Midbrain (tissue), 1 donor: Measurements from ENCODE around the gene UBE2M.
"Not testable (repeated sequence)": the region's sequence is repeated elsewhere in the genome, so short reads cannot be mapped to it uniquely, and the experiment has no call there.

ENCODE experiments used
- DNase-seq: peaks from one replicate; lab custom pipeline; 2025; lab: John Stamatoyannopoulos, UW

The UBE2M gene

GRCh38 chr19:58558066-58558622 is at the start of gene UBE2M:
UBE2M (minus strand) TSS chr19:58558611; CDS start chr19:58558381, 230 bp downstream.
- no peak for DNase-seq

- DNase-seq = not testable (repeated sequence)
Observed at GRCh38 chr19:58607213-58607612, 48.8 kb upstream of the UBE2M start.

- DNase-seq = not testable (repeated sequence)
Observed at GRCh38 chr19:58606251-58606896, 48.0 kb upstream of the UBE2M start.

GRCh38 chr19:58586133-58586765 is 27.8 kb upstream of the UBE2M start:
- DNase-seq = no peak

DNA sequence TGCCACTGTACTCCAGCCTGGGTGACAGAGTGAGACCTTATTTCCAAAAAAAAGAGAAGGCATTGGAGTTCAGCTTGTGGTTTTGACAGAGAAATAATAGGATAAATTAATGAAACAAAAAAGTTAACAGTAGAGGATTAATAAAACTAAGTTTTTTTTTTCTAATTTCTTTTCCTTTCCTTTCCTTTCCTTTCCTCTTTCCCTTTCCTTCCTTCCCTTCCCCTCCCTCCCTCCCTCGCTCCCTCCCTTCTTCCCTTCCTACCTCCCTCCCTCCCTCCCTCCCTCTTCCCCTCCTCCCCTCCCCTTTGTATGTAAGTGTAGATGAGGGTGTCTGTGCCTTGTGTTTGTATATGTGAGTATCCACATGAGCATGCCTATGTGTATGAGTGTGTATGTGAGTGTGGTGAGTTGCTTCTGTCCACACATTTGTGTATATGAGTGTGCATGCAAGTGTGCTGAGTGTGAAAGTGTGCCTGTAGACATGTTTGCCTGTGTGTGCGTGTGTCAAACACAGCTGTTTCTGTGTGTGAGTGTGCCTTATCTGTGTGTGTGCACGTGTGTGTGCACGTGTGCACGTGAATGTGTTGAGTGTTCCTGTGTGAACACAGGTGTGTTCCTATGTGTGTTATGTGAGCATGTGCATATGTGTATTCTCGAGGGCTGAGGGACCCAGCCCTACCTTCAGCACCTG is 27.2 kb upstream of the UBE2M start:
- DNase-seq = no peak

DNA sequence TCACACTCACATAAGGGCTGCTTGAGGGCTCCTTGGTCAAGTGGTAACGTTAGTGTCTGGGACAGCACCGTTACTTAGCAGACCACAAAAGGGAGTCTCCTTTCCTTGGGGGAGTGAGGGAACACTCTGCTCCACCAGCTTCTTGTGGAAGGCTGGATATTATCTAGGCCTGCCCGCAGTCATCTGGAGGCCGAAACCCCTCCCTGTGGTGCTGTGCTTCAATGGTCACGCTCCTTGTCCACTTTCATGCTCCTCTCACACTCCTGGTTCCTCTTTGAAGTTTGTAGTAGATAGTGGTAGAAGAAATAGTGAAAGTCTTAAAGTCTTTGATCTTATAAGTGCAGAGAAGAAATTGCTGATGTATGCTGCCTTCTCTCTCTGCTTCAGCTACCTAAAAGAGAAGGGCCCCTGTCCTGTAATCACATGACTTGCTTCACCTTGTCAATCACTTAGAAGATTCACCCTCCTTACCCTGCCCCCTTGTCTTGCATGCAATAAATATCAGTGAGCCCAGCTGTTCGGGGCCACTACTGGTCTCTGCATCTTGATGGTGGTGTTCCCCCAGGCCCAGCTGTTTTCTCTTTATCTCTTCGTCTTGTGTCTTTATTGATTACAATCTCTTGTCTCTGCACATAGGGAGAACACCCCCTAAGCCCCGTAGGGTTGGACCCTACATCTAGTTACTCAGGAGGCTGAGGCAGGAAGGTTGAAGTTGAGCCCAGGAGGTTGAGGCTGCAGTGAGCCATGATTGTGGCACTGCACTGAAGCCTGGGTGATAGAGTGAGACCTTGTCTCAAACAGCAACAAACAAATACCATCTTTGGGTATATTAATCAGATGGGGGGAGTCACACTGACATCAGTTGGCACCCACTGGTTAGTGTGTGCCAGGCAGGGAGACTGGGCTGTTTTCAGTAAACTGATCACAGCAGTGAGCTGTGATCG is 26.4 kb upstream of the UBE2M start:
- no peak for DNase-seq

DNA sequence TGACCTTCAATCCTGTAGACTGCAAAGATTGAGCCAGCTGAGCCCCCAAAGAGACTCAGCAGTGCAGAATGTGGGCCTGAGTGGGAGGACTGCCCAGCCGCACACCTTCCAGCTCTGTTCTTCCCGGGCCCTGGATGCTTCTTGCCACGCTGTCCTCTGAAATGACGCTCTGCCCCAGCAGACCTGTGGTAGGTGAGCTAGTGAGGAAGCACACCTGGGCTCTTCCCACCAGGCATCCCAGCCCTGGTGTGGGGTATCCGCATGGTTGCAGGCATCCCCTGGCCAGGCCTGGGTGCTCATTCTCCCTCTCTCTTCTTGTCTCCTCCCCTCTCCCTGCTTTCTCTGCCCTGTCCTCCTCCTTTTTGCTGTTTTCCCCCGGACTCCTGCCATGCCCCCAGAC is 24.6 kb upstream of the UBE2M start:
- DNase-seq = no peak

- DNase-seq = no peak
Observed at GRCh38 chr19:58581227-58582141, 23.1 kb upstream of the UBE2M start.

GRCh38 chr19:58579473-58580142 is 21.2 kb upstream of the UBE2M start:
- DNase-seq = no peak

GRCh38 chr19:58578012-58578925 is 19.9 kb upstream of the UBE2M start:
- DNase-seq = no peak

- DNase-seq = not testable (repeated sequence)
Observed at GRCh38 chr19:58577581-58577980, 19.2 kb upstream of the UBE2M start.

DNA sequence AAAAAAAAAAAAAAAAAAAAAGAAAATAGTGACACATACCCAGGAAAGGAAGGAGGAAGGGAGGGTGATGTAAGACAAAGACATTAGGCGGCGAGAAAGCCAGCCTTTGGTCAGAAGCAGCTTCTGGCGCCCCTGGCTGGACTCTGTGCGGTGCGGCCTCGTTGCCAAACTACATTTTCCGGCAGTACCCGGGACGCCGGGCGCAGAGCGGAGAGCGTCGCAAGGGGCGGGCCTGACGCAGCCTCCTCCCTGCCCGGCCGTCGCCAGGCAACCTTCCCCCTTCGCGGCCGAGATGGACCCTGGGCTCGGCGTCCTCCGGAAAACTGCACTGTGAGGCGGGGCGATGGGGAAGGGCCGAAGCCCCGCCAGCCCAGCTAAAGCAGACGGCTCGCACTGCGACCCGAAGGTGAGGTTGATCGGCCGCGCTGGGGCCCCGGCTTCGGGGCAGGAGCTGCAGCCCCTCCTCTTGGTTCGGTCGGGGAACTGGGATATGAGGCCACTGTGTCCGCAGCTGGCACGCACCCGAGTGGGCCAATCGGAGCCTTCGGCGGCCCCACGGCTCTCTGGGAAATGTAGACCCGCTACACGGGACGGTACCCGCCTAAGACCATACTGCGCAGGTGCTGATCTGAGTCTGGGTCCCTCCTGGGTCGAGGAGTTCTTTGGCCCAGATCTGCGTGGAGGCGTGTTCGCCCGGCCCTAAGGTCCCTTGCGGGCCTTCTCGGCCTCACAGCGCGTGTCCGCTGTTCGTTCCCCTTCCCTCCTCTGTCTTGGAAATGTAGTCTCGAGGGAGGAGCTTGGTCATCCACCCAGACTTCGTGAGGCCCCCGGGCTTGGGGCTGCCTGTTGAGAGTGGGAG is 17.0 kb upstream of the UBE2M start:
- DNase-seq = no peak

DNA sequence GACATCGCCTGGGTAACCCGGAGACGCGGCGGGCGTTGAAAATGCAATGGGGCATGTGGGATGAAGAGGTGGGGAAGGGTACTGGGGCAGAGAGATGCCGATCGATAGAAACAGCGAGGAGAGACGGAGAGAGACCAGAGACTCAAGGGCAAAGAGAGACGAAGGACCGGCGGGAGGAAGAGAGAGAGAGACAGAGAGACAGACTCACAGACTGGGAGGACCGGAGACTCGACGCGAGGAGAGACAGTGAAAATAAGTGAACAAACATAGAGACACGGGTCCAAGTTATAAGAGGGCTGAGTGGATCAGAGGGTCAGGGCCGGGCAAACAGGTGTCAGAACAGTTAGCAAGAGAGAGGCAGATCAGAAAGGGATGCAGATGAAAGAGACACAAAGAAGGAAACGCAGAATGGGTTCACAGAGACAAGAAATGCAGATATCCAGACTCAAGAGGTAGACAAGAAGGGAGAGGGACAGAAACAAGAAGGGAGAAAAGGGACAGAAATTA is 15.3 kb upstream of the UBE2M start:
- DNase-seq = no peak

- DNase-seq = no peak
Observed at GRCh38 chr19:58572818-58573657, 14.6 kb upstream of the UBE2M start, which contains the start of gene MZF1. MZF1 (minus strand) TSS chr19:58573335; CDS start chr19:58571389, 1,946 bp downstream.

GRCh38 chr19:58572026-58572817 is 13.8 kb upstream of the UBE2M start:
- no peak for DNase-seq

GRCh38 chr19:58571575-58571947 is 13.2 kb upstream of the UBE2M start:
- no peak for DNase-seq
